ENCODE measurements around the gene NTN1. TPM values are rescaled to one million over a fixed set of nuclear protein-coding genes. Genes with fewer than 3 reads are reported as not detected.

The NTN1 gene
- total RNA-seq, 1 experiment from 2014 or later = 0.94 TPM

GRCh38 chr17:9218911-9219310 is 197.6 kb downstream of the NTN1 start:
- no peak overlapping the region for H3K27ac Mint-ChIP-seq (ENCODE audit: unreplicated experiment)
- no peak for DNase-seq
- no peaks in the 10 kb centered on the region for H3K4me1 Mint-ChIP-seq (ENCODE audit: low read depth, unreplicated experiment)
- H3K36me3 Mint-ChIP-seq (ENCODE audit: insufficient read depth, unreplicated experiment) = no peaks in the 10 kb centered on the region
- H3K27me3 Mint-ChIP-seq (ENCODE audit: unreplicated experiment) = no peaks in the 10 kb centered on the region
- no peak overlapping the region for H3K4me3 Mint-ChIP-seq (ENCODE audit: low read depth, unreplicated experiment)
- CTCF ChIA-PET = no interaction called here
- TF ChIP-seq CTCF (IDR thresholded peaks at IDR 0.05; ENCODE audit: unreplicated experiment) = no peak
- no TSS peak for BruUV-seq (replicated peaks)
- peaks cover 3% of the 10 kb centered on the region for H3K9me3 Mint-ChIP-seq (ENCODE audit: low read depth, unreplicated experiment)
- intact Hi-C loops (cut with micrococcal nuclease; ENCODE audit: unreplicated experiment) = no loop called here

GRCh38 chr17:9219631-9220397 is 198.5 kb downstream of the NTN1 start:
- CTCF ChIA-PET = interaction anchor here (0.5 kb wide), 1 partner anchor 217 kb away, joined by 3 read pairs; no protein-coding TSS in a partner anchor
- Mint-ChIP-seq H3K4me3 (ENCODE audit: low read depth, unreplicated experiment) (no peak overlapping the region), H3K27ac (ENCODE audit: unreplicated experiment) (no peak overlapping the region), H3K4me1 (ENCODE audit: low read depth, unreplicated experiment) (no peaks in the 10 kb centered on the region), H3K9me3 (ENCODE audit: low read depth, unreplicated experiment) (peaks cover 3% of the 10 kb centered on the region), H3K36me3 (ENCODE audit: insufficient read depth, unreplicated experiment) (no peaks in the 10 kb centered on the region), H3K27me3 (ENCODE audit: unreplicated experiment) (no peaks in the 10 kb centered on the region)
- no peak for DNase-seq
- no peak for TF ChIP-seq CTCF (IDR thresholded peaks at IDR 0.05; ENCODE audit: unreplicated experiment)
- intact Hi-C loops (cut with micrococcal nuclease; ENCODE audit: unreplicated experiment) = no loop called here
- BruUV-seq (replicated peaks) = no TSS peak

- H3K27me3 Mint-ChIP-seq (ENCODE audit: unreplicated experiment) = no peaks in the 10 kb centered on the region
- H3K36me3 Mint-ChIP-seq (ENCODE audit: insufficient read depth, unreplicated experiment) = no peaks in the 10 kb centered on the region
- TF ChIP-seq CTCF (IDR thresholded peaks at IDR 0.05; ENCODE audit: unreplicated experiment) = no peak
- no peaks in the 10 kb centered on the region for H3K4me1 Mint-ChIP-seq (ENCODE audit: low read depth, unreplicated experiment)
- BruUV-seq (replicated peaks) = no TSS peak
- CTCF ChIA-PET = interaction anchor here (0.5 kb wide), 1 partner anchor 216 kb away, joined by 3 read pairs; no protein-coding TSS in a partner anchor
- DNase-seq = no peak
- intact Hi-C loops (cut with micrococcal nuclease; ENCODE audit: unreplicated experiment) = no loop called here
- H3K4me3 Mint-ChIP-seq (ENCODE audit: low read depth, unreplicated experiment) = no peak overlapping the region
- no peak overlapping the region for H3K27ac Mint-ChIP-seq (ENCODE audit: unreplicated experiment)
- H3K9me3 Mint-ChIP-seq (ENCODE audit: low read depth, unreplicated experiment) = no peaks in the 10 kb centered on the region
Measured at GRCh38 chr17:9220398-9221146, 199.3 kb downstream of the NTN1 start.

- no peaks in the 10 kb centered on the region for H3K36me3 Mint-ChIP-seq (ENCODE audit: insufficient read depth, unreplicated experiment)
- no peak overlapping the region for H3K4me3 Mint-ChIP-seq (ENCODE audit: low read depth, unreplicated experiment)
- no peak overlapping the region for H3K27ac Mint-ChIP-seq (ENCODE audit: unreplicated experiment)
- no peaks in the 10 kb centered on the region for H3K27me3 Mint-ChIP-seq (ENCODE audit: unreplicated experiment)
- no TSS peak for BruUV-seq (replicated peaks)
- intact Hi-C loops (cut with micrococcal nuclease; ENCODE audit: unreplicated experiment) = no loop called here
- H3K4me1 Mint-ChIP-seq (ENCODE audit: low read depth, unreplicated experiment) = no peaks in the 10 kb centered on the region
- DNase-seq = no peak
- TF ChIP-seq CTCF (IDR thresholded peaks at IDR 0.05; ENCODE audit: unreplicated experiment) = no peak
- CTCF ChIA-PET = no interaction called here
- H3K9me3 Mint-ChIP-seq (ENCODE audit: low read depth, unreplicated experiment) = no peaks in the 10 kb centered on the region
Measured at GRCh38 chr17:9221147-9221921, 200.0 kb downstream of the NTN1 start.

Data from Calu3 (cell line).